Panc1 (cell line): ENCODE data around the gene PPP1R14C. TPM values are rescaled to one million over a fixed set of nuclear protein-coding genes. Genes with fewer than 3 reads are reported as not detected.

Experiments
- ATAC-seq: fragments of 200-7000 bp; cut with Tn5 transposase; 2 replicates; pipeline ENCODE4 v1.9.1; 2020; ENCODE audit warnings: mild to moderate bottlenecking, moderate library complexity
- BruUV-seq: library from RNA; stranded (reverse); fragments of 400-500 nt; replicated peaks from 2 replicates; lab custom pipeline; 2021; lab: Mats Ljungman, UMichigan
- CTCF ChIA-PET: fragments of 300-600 bp; sonication (Branson Sonifier 250); formaldehyde crosslinking; loops from one replicate; lab custom pipeline; 2022; ENCODE audit warnings: antibody characterized with exemption; lab: Charles Lee
- POLR2A ChIA-PET: fragments of 300-600 bp; sonication (Branson Sonifier 250); formaldehyde crosslinking; loops from one replicate; lab custom pipeline; 2022; ENCODE audit warnings: antibody characterized with exemption; lab: Charles Lee
- DNase-seq: peaks from one replicate; pipeline ENCODE4 v3.0.0-alpha.2; 2010; ENCODE audit warnings: low read depth, low spot score
- H3K27ac ChIP-seq: 2 replicates; pipeline ENCODE4 v1.5.1; 2011; ENCODE audit warnings: mild to moderate bottlenecking, low read length, inconsistent platforms
- H3K27me3 ChIP-seq: fragments of 200-500 bp; sonication (Bioruptor generic); 2 replicates; pipeline ENCODE4 v1.6.0; 2014; ENCODE audit warnings: low read length, inconsistent platforms; ENCODE audit not compliant: control insufficient read depth, insufficient read depth
- H3K36me3 ChIP-seq: fragments of 200-500 bp; sonication (Bioruptor generic); 2 replicates; pipeline ENCODE4 v1.5.1; 2014; ENCODE audit warnings: inconsistent platforms, mild to moderate bottlenecking, low read length, moderate library complexity; ENCODE audit not compliant: control insufficient read depth, insufficient read depth
- H3K4me1 ChIP-seq: 2 replicates; pipeline ENCODE4 v1.5.1; 2011; ENCODE audit warnings: inconsistent platforms, mild to moderate bottlenecking, low read length, moderate library complexity; ENCODE audit not compliant: control insufficient read depth, insufficient read depth
- H3K4me3 ChIP-seq, 2 experiments: 2 replicates each; pipeline ENCODE4 v1.5.1; 2011 to 2012; ENCODE audit warnings: low read depth in 2 of 2, low read length in 2 of 2, mild to moderate bottlenecking in 2 of 2, inconsistent platforms in 1 of 2, moderate library complexity in 1 of 2
- H3K9me3 ChIP-seq: fragments of 200-500 bp; sonication (Bioruptor generic); 2 replicates; pipeline ENCODE4 v1.5.1; 2014; ENCODE audit warnings: low read depth, mild to moderate bottlenecking, inconsistent platforms, low read length, moderate library complexity; ENCODE audit not compliant: control insufficient read depth, insufficient read depth
- POLR2AphosphoS5 ChIP-seq: IDR thresholded peaks from 2 replicates; pipeline ENCODE4 v1.6.1; 2012; ENCODE audit warnings: mild to moderate bottlenecking, low read depth, low read length, moderate library complexity
- SIN3A ChIP-seq: IDR thresholded peaks from 2 replicates; pipeline ENCODE4 v1.6.1; 2012; ENCODE audit warnings: low read depth, mild to moderate bottlenecking, low read length, moderate library complexity, borderline replicate concordance; ENCODE audit not compliant: insufficient read depth
- TCF7L2 ChIP-seq: IDR thresholded peaks from 2 replicates; pipeline ENCODE4 v1.6.1; 2011; ENCODE audit warnings: mild to moderate bottlenecking, low read depth, low read length, inconsistent platforms
- in situ Hi-C: cut with HindIII; loops from 2 replicates; pipeline ENCODE4 v1.10.0; 2016; ENCODE audit warnings: low sequenced_read_pairs, low pct_unique_long_range_greater_than_20kb
- intact Hi-C: fragments of 100-400 bp; cut with micrococcal nuclease; formaldehyde crosslinking; loops from one replicate; pipeline ENCODE4 v1.10.0; 2022; ENCODE audit not compliant: unreplicated experiment
- total RNA-seq: library from RNA; stranded (reverse); gene quantifications from one replicate; pipeline ENCODE4 v1.2.1, GENCODE V29; 2021; ENCODE audit not compliant: unreplicated experiment
- TF ChIP-seq, protein P1 (sequence below), 2 experiments: IDR thresholded peaks; 2 replicates each; pipeline ENCODE4 v1.6.1; 2011 to 2012; ENCODE audit warnings: low read depth in 2 of 2, control low read depth in 1 of 2, low read length in 1 of 2, mild to moderate bottlenecking in 1 of 2, moderate library complexity in 1 of 2; ENCODE audit not compliant: insufficient read depth in 1 of 2
- TF ChIP-seq, protein P2 (sequence below): fragments of 450-650 bp; IDR thresholded peaks from 2 replicates; pipeline ENCODE4 v1.5.1; 2017; ENCODE audit warnings: mild to moderate bottlenecking

The PPP1R14C gene
- total RNA-seq, 1 experiment from 2014 or later: not detected

DNA sequence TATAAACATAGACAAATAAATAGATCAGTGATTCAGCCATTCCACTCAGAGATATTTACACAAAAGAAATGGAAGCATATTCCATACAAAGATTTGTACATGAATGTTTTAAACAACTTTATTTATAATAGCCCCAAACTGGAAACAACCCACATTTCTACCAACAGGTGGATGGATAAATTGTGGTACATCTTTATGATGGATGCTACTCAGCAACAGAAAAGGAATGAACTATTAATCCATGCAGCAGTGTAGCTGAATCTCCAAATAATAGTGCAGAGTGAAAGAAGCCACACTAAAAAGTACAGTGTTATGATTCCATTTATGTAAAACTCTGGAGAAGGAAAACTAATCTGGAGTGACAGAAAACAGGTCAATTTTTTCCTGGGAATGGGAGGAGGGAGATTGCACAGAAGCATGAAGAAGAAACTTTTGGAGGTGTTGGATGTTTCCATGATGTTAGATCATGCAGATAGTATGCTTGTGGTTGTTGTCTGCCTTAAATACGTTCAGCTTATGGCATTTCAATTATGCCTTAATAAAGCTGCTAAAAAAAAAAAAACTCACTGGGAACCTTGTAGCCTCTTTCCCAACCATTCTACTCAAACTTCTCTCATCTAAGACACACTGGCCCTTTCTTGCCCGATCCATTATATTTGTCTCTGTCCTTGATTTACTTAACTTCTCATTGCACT lies 100.9 kb downstream of the PPP1R14C start:
- CTCF ChIA-PET: no interaction called here
- in situ Hi-C loops: no loop called here
- no TSS peak for BruUV-seq
- no peak for ATAC-seq
- H3K27ac ChIP-seq: no peak overlapping the region
- TF ChIP-seq TCF7L2 (no peak), POLR2AphosphoS5 (no peak), SIN3A (no peak)
- TF ChIP-seq, protein P1, sequence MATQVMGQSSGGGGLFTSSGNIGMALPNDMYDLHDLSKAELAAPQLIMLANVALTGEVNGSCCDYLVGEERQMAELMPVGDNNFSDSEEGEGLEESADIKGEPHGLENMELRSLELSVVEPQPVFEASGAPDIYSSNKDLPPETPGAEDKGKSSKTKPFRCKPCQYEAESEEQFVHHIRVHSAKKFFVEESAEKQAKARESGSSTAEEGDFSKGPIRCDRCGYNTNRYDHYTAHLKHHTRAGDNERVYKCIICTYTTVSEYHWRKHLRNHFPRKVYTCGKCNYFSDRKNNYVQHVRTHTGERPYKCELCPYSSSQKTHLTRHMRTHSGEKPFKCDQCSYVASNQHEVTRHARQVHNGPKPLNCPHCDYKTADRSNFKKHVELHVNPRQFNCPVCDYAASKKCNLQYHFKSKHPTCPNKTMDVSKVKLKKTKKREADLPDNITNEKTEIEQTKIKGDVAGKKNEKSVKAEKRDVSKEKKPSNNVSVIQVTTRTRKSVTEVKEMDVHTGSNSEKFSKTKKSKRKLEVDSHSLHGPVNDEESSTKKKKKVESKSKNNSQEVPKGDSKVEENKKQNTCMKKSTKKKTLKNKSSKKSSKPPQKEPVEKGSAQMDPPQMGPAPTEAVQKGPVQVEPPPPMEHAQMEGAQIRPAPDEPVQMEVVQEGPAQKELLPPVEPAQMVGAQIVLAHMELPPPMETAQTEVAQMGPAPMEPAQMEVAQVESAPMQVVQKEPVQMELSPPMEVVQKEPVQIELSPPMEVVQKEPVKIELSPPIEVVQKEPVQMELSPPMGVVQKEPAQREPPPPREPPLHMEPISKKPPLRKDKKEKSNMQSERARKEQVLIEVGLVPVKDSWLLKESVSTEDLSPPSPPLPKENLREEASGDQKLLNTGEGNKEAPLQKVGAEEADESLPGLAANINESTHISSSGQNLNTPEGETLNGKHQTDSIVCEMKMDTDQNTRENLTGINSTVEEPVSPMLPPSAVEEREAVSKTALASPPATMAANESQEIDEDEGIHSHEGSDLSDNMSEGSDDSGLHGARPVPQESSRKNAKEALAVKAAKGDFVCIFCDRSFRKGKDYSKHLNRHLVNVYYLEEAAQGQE (IDR thresholded peaks at IDR 0.05; ENCODE audit: insufficient read depth in 1 of 2, low read depth in 2 of 2, low read length in 1 of 2): no peak
- TF ChIP-seq, protein P2, sequence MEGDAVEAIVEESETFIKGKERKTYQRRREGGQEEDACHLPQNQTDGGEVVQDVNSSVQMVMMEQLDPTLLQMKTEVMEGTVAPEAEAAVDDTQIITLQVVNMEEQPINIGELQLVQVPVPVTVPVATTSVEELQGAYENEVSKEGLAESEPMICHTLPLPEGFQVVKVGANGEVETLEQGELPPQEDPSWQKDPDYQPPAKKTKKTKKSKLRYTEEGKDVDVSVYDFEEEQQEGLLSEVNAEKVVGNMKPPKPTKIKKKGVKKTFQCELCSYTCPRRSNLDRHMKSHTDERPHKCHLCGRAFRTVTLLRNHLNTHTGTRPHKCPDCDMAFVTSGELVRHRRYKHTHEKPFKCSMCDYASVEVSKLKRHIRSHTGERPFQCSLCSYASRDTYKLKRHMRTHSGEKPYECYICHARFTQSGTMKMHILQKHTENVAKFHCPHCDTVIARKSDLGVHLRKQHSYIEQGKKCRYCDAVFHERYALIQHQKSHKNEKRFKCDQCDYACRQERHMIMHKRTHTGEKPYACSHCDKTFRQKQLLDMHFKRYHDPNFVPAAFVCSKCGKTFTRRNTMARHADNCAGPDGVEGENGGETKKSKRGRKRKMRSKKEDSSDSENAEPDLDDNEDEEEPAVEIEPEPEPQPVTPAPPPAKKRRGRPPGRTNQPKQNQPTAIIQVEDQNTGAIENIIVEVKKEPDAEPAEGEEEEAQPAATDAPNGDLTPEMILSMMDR: no peak
- H3K4me3 ChIP-seq: no peak overlapping the region
- POLR2A ChIA-PET: no interaction called here
- no peaks in the 10 kb centered on the region for H3K36me3 ChIP-seq
- H3K9me3 ChIP-seq: no peaks in the 10 kb centered on the region
- H3K27me3 ChIP-seq: no peaks in the 10 kb centered on the region
- intact Hi-C loops: no loop called here
- no peaks in the 10 kb centered on the region for H3K4me1 ChIP-seq
- no peak for DNase-seq

DNA sequence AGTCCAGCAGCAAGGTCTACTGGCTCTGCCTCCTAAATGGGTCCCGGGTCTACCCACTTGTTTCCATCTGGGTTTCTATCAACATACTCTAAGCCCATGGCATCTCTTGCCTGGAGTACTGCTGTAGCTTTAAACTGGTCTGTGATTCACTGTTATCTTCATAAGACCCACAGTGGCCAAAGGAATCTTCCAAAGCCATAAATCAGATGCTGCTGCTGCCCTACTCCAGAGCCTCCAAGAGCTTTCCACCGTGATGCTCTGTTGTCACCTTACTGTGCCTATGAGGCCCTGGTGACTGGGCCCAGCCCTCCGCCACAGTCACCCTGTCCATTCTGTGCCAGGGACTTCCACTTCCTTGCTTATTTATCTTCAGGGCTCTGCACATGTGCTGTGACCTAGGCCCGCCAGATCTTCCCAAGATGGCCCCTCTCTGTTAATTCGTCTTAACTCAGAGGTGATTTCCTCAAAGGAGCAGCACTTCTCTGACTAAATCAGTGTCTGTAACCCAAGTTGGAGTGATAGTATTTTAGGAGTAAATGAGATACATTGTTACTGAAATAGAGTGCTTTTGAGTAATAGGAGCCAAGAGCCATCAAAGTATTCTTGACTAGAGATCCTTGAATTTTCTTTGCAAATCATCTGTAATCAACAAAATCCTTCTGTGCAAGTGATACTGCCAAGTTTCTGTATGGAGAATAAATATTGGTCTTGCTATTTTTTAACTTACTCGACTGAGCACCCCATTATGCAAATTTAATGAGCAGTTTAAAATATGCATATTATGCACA lies 102.5 kb downstream of the PPP1R14C start:
- POLR2A ChIA-PET: no interaction called here
- Histone ChIP-seq H3K27me3 (no peaks in the 10 kb centered on the region), H3K36me3 (no peaks in the 10 kb centered on the region), H3K4me1 (no peaks in the 10 kb centered on the region), H3K9me3 (no peaks in the 10 kb centered on the region), H3K27ac (no peak overlapping the region), H3K4me3 (no peak overlapping the region)
- BruUV-seq: no TSS peak
- intact Hi-C loops: no loop called here
- no peak for DNase-seq
- in situ Hi-C loops: no loop called here
- ATAC-seq: no peak
- TF ChIP-seq SIN3A: no peak
- TF ChIP-seq, protein P2: no peak
- TF ChIP-seq POLR2AphosphoS5: no peak
- TF ChIP-seq, protein P1 (IDR thresholded peaks at IDR 0.05; ENCODE audit: insufficient read depth in 1 of 2, low read depth in 2 of 2, low read length in 1 of 2): no peak
- no peak for TF ChIP-seq TCF7L2
- CTCF ChIA-PET: no interaction called here
